ENCODE results near the gene SHMT2.
"Not testable (repeated sequence)": the region's sequence is repeated elsewhere in the genome, so short reads cannot be mapped to it uniquely, and the experiment has no call there.

SHMT2 gene

DNA sequence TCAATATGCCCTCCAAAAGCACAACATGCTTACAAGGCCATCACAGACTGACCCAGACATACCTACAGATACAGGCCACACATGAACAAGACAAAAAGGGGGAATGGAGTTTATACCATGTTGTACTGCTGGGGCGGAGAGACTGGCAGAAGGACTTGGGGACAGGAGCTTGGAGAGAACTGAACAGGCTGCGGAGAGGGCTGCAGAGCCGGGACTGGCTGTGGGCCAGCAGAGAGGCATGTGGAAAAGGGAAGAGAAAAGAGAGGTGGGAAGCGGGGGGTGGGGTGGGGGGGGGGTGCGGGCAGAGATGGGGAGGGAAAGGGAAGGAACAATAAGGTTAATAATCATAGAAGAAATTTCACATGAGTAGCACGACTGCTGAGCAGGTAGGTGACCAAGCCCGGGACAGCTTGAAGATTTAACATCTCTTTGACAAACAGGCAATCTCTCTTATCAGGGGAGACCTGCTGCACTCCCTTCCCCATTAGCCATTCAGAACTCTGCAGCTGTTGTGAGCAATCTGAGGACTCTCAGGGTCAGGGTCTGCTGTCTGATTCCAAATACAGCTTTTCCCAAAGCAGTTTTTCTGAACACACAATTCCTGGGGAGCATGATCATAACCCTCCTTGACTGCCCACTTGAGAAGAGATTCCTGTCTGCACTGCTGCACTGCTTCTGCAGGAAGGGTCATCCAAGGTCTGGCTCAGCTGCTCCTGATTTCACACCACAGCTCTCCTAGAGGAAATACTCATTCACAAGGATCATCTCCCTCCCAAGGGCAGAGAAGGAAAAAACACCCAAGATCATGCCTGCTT is 43.0 kb downstream of the SHMT2 start:
- peak; percentile 30 for DNase-seq

DNA sequence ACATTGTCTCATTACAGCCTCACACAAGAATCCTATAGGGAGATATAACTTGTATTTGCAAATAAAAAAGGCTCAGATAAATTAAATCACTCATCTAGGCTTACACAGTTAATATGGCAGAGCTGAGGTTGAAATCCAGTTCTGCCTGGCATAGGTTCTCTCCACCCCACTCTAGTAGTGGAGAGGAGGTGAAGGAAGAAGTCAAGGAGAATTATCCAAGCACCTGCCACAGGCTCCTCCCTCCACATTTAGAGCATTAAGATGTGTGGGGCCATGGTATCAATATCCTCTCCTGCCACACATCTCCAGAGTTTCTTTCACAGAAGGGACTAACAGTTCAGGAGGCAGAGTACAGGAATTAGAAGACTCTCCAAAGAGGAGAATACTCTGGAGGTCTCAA is 44.0 kb downstream of the SHMT2 start:
- DNase-seq: no peak

DNA sequence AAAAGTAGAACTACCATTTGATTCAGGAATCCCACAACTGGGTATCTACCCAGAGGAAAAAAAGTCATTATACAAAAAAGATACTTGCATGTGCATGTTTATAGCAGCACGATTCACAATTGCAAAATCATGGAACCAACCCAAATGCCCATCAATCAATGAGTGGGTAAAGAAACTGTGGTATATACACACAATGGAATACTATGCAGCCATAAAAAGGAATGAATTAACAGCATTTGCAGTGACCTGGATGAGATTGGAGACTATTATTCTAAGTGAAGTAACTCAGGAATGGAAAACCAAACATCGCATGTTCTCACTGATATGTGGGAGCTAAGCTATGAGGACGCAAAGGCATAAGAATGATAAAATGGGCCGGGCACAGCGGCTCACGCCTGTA is 46.7 kb downstream of the SHMT2 start:
- DNase-seq: not testable (repeated sequence)

- peak; percentile 38 for DNase-seq
Observed at GRCh38 chr12:57276935-57277563, 47.5 kb downstream of the SHMT2 start.

- DNase-seq: no peak
Observed at GRCh38 chr12:57278465-57279381, 49.2 kb downstream of the SHMT2 start.

GRCh38 chr12:57280211-57281062 is 50.9 kb downstream of the SHMT2 start:
- peak; percentile 95 for DNase-seq

GRCh38 chr12:57282073-57282472 is 52.6 kb downstream of the SHMT2 start:
- DNase-seq: not testable (repeated sequence)
